AG09319 (cell line): ENCODE data around the gene CACNB2.
"Not testable (repeated sequence)": the region's sequence is repeated elsewhere in the genome, so short reads cannot be mapped to it uniquely, and the experiment has no call there.

Experiments used
- DNase-seq: peaks from one replicate; pipeline ENCODE4 v3.0.0-alpha.2; 2010; ENCODE audit warnings: low read depth; ENCODE audit errors: extremely low read depth
- TF ChIP-seq, protein P1 (sequence below): IDR thresholded peaks from 2 replicates; pipeline ENCODE4 v1.5.1; 2011; ENCODE audit warnings: low read depth, mild to moderate bottlenecking, inconsistent platforms, low read length, moderate library complexity

The CACNB2 gene

DNA sequence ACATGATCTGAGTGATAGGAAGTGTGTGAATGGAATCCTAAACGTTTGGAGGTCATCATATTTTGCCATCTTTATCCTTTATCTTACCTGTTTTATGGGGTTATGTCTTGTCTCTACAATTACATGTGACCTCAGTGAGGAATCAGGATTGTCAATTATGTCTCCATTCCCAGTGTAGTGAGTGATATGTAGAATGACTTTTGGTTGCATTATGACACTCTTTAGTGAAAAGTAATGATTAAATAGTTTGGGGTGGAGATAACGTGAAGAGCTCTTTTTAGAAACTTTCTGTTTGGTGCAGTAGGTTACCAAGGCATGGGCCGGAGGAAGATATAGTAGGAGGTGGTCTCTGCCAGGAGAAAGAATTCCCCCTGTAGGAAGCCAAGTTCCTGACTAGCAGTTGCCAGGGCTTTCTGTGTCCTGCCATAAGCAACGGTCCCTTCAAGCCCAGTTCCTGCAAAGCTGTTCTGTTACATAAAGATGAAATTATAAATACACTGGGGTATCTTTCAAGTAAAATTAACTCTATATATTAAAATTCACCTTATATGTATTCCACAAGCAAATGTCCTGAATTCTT lies 282.9 kb downstream of the CACNB2 start:
- TF ChIP-seq, protein P1, sequence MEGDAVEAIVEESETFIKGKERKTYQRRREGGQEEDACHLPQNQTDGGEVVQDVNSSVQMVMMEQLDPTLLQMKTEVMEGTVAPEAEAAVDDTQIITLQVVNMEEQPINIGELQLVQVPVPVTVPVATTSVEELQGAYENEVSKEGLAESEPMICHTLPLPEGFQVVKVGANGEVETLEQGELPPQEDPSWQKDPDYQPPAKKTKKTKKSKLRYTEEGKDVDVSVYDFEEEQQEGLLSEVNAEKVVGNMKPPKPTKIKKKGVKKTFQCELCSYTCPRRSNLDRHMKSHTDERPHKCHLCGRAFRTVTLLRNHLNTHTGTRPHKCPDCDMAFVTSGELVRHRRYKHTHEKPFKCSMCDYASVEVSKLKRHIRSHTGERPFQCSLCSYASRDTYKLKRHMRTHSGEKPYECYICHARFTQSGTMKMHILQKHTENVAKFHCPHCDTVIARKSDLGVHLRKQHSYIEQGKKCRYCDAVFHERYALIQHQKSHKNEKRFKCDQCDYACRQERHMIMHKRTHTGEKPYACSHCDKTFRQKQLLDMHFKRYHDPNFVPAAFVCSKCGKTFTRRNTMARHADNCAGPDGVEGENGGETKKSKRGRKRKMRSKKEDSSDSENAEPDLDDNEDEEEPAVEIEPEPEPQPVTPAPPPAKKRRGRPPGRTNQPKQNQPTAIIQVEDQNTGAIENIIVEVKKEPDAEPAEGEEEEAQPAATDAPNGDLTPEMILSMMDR, result no peak
- no peak for DNase-seq

DNA sequence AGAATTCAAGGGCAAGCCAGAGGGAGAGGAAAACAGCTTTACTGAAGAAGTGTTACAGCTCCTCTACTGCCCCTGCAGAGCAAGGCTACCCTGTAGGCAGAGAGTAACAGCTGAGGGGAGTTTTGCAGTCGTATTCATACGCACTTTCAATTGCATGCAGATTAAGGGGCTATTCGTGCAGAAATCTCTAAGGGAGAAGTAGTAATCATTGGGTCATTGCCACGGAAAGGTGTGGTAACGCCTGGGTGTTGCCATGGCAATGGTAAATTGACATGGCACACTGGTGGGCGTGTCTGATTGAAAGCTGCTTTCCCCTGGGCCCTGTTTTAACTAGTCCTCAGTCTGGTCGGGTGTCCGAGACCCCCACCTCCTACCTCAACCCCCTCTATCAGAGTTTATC lies 284.0 kb downstream of the CACNB2 start:
- DNase-seq, result no peak
- TF ChIP-seq, protein P1, result no peak

DNA sequence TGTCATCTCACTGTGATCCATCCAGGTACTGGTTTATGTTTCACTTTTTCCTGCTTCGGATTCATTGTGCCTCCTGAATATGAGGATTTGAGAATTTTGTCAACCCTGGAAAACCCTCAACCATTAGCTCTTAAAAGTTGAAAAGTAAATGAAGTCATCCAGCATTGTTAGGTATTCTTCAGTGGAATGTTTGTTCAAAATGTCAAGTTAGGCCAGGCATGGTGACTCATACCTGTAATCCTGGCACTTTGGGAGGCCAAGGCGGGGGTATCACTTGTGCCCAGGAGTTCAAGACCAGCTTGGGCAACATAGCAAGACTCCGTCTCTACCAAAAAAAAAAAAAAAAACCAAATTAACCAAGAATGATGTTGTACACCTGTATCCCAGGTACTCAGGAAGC lies 289.1 kb downstream of the CACNB2 start:
- DNase-seq, result no peak
- TF ChIP-seq, protein P1, result no peak

DNA sequence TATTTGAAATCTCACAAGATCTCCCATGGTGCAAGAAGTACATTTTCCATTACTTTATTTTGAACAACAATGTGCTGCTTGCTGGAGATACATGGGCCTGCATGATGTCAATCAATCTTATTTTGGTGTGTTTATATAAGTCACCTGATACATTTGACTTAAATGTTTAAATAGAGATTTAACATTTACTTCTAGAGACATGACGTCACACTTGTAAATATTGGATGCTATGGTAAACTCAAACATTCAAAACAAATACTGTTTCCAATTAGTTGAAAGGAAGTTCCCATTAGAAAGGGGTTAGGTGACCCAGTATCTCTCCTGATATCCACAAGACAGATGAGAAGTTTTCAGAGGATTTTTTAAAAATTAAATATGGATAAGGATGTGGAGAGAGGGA lies 296.7 kb downstream of the CACNB2 start:
- no peak for DNase-seq
- TF ChIP-seq, protein P1, result no peak

DNA sequence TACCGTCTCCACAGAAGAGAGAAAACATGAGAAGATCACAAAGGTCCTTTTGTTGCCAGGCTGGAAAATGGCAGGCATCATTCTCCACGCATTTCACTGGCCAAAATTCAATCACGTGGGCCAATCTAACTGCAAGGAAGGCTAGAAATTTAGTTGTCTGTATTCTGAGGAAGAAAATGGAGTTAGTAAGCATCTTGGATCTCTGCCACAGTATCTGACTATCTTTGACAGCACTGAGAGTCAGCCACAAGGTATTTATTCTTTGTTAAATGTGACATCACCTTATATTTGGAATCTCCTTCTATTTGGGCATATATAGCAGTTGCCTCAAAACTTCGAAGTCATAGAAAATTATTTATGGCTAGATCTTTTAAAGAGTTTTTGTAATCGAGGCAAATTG lies 297.3 kb downstream of the CACNB2 start:
- TF ChIP-seq, protein P1, result no peak
- DNase-seq, result no peak

DNA sequence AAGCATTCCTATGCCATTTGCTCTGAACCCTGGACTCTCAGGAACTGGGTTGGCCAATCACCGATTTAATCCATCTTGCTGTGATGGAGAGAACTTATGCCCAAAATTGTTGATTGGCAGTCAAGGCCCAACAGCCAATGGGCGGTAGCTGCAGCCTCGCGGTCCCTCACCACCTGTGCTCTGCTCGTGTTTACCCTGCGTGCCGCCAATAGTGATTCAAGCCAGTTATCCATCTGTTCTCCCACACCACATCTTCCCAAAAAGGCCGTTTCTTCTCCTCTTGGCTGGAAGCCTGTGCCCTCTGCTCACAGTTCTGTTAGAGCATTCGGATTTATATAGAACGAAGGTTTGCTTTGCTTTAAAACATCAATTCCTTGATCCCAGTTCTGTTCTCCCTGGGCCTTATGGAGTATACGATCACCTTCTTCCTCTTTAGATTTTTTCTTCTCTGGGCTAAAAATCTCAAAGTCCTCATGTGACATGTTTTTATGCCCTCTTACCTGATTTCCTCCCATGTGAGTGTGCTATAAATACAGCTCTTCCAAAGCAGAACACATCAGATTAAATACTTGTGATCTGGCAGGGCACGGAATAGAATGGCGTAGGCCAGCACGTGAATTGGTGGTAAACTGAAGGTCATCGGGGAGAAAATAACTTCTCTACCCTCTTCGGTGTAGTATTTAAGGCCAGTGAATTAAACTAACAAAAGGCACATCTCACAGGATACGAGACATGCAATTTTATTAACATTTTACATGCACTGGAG lies 298.3 kb downstream of the CACNB2 start:
- TF ChIP-seq, protein P1, result no peak
- DNase-seq, result no peak

DNA sequence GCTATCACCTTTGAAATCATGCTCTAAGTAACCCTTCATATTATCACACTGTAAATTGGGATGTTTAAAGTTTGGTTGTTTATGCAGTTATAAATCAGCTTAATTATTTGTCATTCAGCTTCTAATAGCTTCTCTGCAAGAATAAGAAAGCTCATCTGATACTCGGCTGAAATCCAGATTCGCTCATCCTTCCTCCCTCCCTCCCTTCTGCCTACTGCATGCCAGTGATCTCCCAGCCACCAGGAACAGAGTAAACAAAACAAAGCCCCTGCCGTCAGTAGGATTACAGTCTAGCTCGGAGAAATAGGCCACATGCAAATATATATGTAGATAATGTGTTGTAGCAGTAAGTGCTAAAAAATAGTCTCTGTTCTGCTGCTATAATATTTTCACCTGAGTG lies 299.4 kb downstream of the CACNB2 start:
- TF ChIP-seq, protein P1, result no peak
- no peak for DNase-seq

DNA sequence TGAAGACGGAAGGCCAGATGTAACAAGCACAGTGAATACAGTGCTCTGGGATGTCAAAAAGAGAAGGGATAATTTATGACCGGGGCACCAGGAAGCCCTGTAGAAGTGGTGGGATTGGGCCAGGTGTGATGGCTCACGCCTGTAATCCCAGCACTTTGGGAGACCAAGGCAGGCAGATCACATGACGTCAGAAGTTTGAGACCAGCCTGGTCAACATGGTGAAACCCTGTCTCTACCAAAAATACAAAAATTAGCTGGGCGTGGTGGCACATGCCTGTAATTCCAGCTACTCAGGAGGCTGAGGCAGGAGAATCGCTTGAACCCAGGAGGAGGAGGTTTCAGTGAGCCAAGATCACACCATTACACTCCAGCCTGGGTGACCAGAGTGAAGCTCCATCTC lies 305.4 kb downstream of the CACNB2 start:
- DNase-seq, result not testable (repeated sequence)
